ENCODE data around the gene CEP250.
"Not testable (repeated sequence)": the region's sequence is repeated elsewhere in the genome, so short reads cannot be mapped to it uniquely, and the experiment has no call there.

The CEP250 gene

DNA sequence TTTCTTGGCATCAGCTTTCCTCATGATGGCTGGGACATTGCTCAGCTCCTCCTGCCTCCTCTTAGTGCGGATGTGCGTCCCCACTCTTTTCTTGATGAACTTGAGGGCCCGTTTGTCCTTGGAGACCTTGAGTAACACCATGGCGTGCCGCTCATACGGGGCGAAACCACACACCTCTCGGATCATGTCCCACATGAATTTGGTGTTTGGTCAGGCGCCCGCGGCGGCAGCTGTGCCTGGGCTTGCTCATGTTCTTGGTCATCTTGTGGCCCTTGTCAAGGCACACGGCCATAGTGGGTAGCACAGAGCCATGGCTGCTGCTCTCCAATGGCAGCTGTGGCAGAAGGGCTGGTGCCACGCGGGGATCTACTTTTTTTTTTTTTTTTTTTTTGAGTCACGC, 89.0 kb downstream of the CEP250 start:
- TF ChIP-seq FOXM1 (IDR thresholded peaks at IDR 0.05; ENCODE audit: borderline replicate concordance) (no peak), SUZ12 (IDR thresholded peaks at IDR 0.05) (no peak), L3MBTL2 (conservative IDR thresholded peaks at IDR 0.05) (no peak), NFRKB (IDR thresholded peaks at IDR 0.05) (no peak), FOXA1 (IDR thresholded peaks at IDR 0.05) (no peak), HDGF (IDR thresholded peaks at IDR 0.05; ENCODE audit: borderline replicate concordance) (no peak), SP1 (IDR thresholded peaks at IDR 0.05) (no peak), FOXK2 (IDR thresholded peaks at IDR 0.05) (no peak), ZNF384 (IDR thresholded peaks at IDR 0.05) (no peak)
- CTCF ChIA-PET, result no interaction called here
- POLR2A ChIA-PET, result no interaction called here
- DNase-seq (ENCODE audit: extremely low spot score), result no peak

DNA sequence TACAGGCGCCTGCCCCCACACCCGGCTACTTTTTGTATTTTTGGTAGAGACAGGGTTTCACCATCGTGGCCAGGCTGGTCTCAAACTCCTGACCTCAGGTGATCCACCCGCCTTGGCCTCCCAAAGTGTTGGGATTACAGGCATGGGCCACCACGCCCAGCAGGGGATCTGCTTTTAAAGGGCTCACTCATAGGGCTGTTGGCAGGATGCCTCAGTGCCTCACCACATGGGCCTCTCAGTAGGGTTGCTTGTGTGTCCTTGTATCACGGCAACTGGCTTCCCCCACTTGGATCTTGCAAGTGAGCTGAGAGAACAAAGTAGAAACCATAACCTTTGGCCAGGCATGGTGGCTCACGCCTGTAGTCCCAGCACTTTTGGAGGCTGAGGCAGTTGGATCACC, 89.5 kb downstream of the CEP250 start:
- POLR2A ChIA-PET; DNase-seq (ENCODE audit: extremely low spot score); CTCF ChIA-PET: not testable (repeated sequence)

DNA sequence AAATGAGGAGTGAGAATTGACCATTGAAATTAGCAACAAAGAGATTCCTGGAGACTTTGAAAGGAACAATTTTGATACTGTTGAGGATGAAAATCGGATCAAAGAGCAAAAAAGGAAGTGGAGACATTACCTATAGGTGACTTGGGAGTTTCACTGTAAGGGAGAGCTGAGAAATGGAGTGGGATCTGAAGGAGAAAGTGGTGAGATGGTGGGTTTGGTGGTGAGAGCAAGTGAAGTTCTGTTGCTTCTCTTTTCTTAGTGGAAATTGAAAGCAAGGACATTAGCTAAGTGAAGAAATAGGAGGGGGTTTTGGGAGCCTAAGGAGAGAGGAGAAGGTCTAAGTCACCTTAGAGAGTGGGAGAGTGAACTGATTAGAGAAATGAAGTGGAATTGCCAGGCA, 90.7 kb downstream of the CEP250 start:
- ChIA-PET CTCF (no interaction called here), POLR2A (no interaction called here)
- no peak for TF ChIP-seq L3MBTL2 (conservative IDR thresholded peaks at IDR 0.05)
- no peak for TF ChIP-seq NFRKB (IDR thresholded peaks at IDR 0.05)
- no peak for TF ChIP-seq ELF4 (IDR thresholded peaks at IDR 0.05)
- no peak for TF ChIP-seq ARNT (IDR thresholded peaks at IDR 0.05)
- no peak for TF ChIP-seq FOXK2 (IDR thresholded peaks at IDR 0.05)
- no peak for TF ChIP-seq CTBP1 (IDR thresholded peaks at IDR 0.05; ENCODE audit: borderline replicate concordance)
- TF ChIP-seq FOXA1 (IDR thresholded peaks at IDR 0.05), result no peak
- no peak for TF ChIP-seq HDGF (IDR thresholded peaks at IDR 0.05; ENCODE audit: borderline replicate concordance)
- no peak for TF ChIP-seq TARDBP (IDR thresholded peaks at IDR 0.05)
- TF ChIP-seq FOXM1 (IDR thresholded peaks at IDR 0.05; ENCODE audit: borderline replicate concordance), result no peak
- no peak for TF ChIP-seq SP1 (IDR thresholded peaks at IDR 0.05)
- no peak for TF ChIP-seq BHLHE40 (IDR thresholded peaks at IDR 0.05; ENCODE audit: borderline replicate concordance)
- no peak for TF ChIP-seq LEF1 (IDR thresholded peaks at IDR 0.05; ENCODE audit: borderline replicate concordance)
- TF ChIP-seq ZNF384 (IDR thresholded peaks at IDR 0.05), result no peak
- no peak for DNase-seq (ENCODE audit: extremely low spot score)

DNA sequence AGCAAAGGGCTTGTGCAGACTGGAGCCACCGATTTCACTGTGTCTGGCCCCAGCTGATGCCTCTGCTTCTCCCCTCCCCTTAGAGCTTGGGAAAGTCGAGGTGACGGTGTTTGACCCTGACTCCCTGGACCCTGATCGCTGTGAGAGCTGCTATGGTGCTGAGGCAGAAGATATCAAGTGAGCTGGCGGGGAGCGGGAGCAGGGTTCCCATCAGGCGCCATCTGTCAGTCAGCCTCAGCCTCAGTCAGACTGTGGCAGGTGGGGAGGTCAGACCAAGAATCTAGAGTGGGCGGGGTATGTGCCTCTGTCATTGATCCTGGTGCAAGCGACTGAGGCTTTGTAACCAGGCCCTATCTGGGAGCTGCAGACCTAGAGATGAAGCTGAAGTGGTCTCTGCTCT, 91.9 kb downstream of the CEP250 start:
- TF ChIP-seq ARNT (IDR thresholded peaks at IDR 0.05) (no peak), SP1 (IDR thresholded peaks at IDR 0.05) (no peak), NFRKB (IDR thresholded peaks at IDR 0.05) (no peak), BHLHE40 (IDR thresholded peaks at IDR 0.05; ENCODE audit: borderline replicate concordance) (no peak), ELF4 (IDR thresholded peaks at IDR 0.05) (no peak), FOXK2 (IDR thresholded peaks at IDR 0.05) (no peak), FOXM1 (IDR thresholded peaks at IDR 0.05; ENCODE audit: borderline replicate concordance) (no peak), FOXA1 (IDR thresholded peaks at IDR 0.05) (no peak), L3MBTL2 (conservative IDR thresholded peaks at IDR 0.05) (no peak), CTBP1 (IDR thresholded peaks at IDR 0.05; ENCODE audit: borderline replicate concordance) (no peak), TARDBP (IDR thresholded peaks at IDR 0.05) (no peak), LEF1 (IDR thresholded peaks at IDR 0.05; ENCODE audit: borderline replicate concordance) (no peak), SUZ12 (IDR thresholded peaks at IDR 0.05) (no peak)
- DNase-seq (ENCODE audit: extremely low spot score), result no peak
- ChIA-PET CTCF (no interaction called here), POLR2A (no interaction called here)

- ChIA-PET CTCF (no interaction called here), POLR2A (interaction anchor here (1.1 to 4.8 kb wide), 2 partner anchors 9 to 12 kb away, joined by 4 to 20 read pairs; partner anchors contain the start of gene ERGIC3)
- DNase-seq (ENCODE audit: extremely low spot score), result no peak
- no peak for TF ChIP-seq TARDBP (IDR thresholded peaks at IDR 0.05)
- TF ChIP-seq L3MBTL2 (conservative IDR thresholded peaks at IDR 0.05), result no peak
- TF ChIP-seq CTBP1 (IDR thresholded peaks at IDR 0.05; ENCODE audit: borderline replicate concordance), result no peak
- TF ChIP-seq ARNT (IDR thresholded peaks at IDR 0.05), result no peak
- TF ChIP-seq LEF1 (IDR thresholded peaks at IDR 0.05; ENCODE audit: borderline replicate concordance), result no peak
- TF ChIP-seq ZNF384 (IDR thresholded peaks at IDR 0.05), result no peak
- no peak for TF ChIP-seq NFRKB (IDR thresholded peaks at IDR 0.05)
- TF ChIP-seq BHLHE40 (IDR thresholded peaks at IDR 0.05; ENCODE audit: borderline replicate concordance), result no peak
- no peak for TF ChIP-seq FOXK2 (IDR thresholded peaks at IDR 0.05)
Observed at GRCh38 chr20:35551503-35551902, 96.1 kb downstream of the CEP250 start.

DNA sequence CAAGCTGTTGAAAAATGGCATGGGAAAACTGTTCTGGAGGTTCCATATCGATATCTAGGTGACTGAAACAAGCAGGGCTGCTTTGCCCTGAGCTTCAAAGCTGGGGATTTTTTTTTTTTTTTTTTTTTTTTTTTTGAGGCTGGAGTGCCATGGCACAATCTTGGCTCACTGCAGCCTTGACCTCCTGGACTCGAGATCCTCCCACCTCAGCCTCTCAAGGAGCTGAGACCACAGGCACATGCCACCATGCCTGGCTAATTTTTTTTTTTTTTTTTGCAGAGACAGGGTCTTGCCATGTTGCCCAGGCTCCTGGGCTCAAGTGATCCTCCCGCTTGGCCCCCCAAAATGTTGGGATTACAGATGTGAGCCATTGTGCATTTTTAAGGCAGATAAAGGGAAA, 97.5 kb downstream of the CEP250 start:
- TF ChIP-seq CTBP1 (IDR thresholded peaks at IDR 0.05; ENCODE audit: borderline replicate concordance) (no peak), ZNF384 (IDR thresholded peaks at IDR 0.05) (peak; percentile 37)
- no peak for DNase-seq (ENCODE audit: extremely low spot score)
- ChIA-PET CTCF (interaction anchor here (0.5 kb wide), 1 partner anchor 20 kb away, joined by 3 read pairs; no protein-coding TSS in a partner anchor), POLR2A (interaction anchor here (0.9 to 4.8 kb wide), 2 partner anchors 11 to 13 kb away, joined by 3 to 20 read pairs; partner anchors contain the start of gene ERGIC3)

- CTCF ChIA-PET; DNase-seq (ENCODE audit: extremely low spot score): not testable (repeated sequence)
- POLR2A ChIA-PET, result interaction anchor here (0.7 kb wide), 1 partner anchor 16 kb away, joined by 3 read pairs; no protein-coding TSS in a partner anchor
Observed at GRCh38 chr20:35555461-35555860, 100.1 kb downstream of the CEP250 start.

DNA sequence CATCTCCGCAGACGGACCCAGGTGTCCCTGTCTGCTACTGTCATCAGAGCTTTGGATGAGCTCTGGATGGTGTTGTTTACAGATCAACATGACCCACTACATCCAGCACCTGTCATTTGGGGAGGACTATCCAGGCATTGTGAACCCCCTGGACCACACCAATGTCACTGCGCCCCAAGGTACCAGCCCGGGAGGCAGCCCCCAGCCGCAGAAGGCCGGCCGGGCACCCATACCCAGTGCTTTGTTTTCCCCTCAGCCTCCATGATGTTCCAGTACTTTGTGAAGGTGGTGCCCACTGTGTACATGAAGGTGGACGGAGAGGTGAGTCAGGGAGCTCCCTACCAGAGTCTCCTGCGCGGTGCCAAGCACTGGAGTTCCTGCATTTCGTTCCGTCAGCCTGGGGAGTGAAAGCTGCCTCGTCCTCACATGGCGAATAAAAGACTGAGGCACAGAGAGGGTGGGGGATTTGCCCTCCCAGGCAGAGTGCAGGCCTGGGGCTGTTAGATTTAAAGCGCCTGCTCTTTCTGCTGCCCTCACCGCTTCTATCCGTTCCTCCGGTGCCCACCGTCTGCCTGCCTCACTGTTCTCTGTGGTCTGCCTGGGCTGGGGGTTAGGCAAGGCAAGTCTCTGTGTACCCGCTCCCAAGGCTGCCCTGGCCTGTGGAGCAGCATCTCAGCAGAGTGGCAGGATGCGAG, 100.7 kb downstream of the CEP250 start:
- CTCF ChIA-PET, result no interaction called here
- TF ChIP-seq FOXM1 (IDR thresholded peaks at IDR 0.05; ENCODE audit: borderline replicate concordance) (no peak), NFRKB (IDR thresholded peaks at IDR 0.05) (no peak), FOXA1 (IDR thresholded peaks at IDR 0.05) (no peak), SP1 (IDR thresholded peaks at IDR 0.05) (no peak), LEF1 (IDR thresholded peaks at IDR 0.05; ENCODE audit: borderline replicate concordance) (no peak), ELF4 (IDR thresholded peaks at IDR 0.05) (no peak), BHLHE40 (IDR thresholded peaks at IDR 0.05; ENCODE audit: borderline replicate concordance) (no peak), CTBP1 (IDR thresholded peaks at IDR 0.05; ENCODE audit: borderline replicate concordance) (no peak), FOXK2 (IDR thresholded peaks at IDR 0.05) (no peak)
- POLR2A ChIA-PET, result interaction anchor here (0.7 kb wide), 1 partner anchor 16 kb away, joined by 3 read pairs; no protein-coding TSS in a partner anchor

More for the DNA sequence above, 100.7 kb downstream of the CEP250 start:
- no peak for DNase-seq (ENCODE audit: extremely low spot score)
